Activated CD4-positive, alpha-beta memory T cell treated with anti-CD3 and anti-CD28 coated beads, Interleukin-2, amount 10 ng/mL, durations not matched to agents 7 days and 5 days (primary cell): ENCODE results near the gene ELL. TPM values are rescaled to one million over a fixed set of nuclear protein-coding genes. Genes with fewer than 3 reads are reported as not detected.
"Not testable (repeated sequence)": the region's sequence is repeated elsewhere in the genome, so short reads cannot be mapped to it uniquely, and the experiment has no call there.

Experiments
- CTCF ChIA-PET: fragments of 350-600 bp; sonication (Branson Sonifier 250); formaldehyde crosslinking; loops from one replicate; lab custom pipeline; 2021; ENCODE audit warnings: antibody characterized with exemption, inconsistent platforms; lab: Charles Lee
- POLR2A ChIA-PET: fragments of 350-600 bp; sonication (Branson Sonifier 250); formaldehyde crosslinking; loops from one replicate; lab custom pipeline; 2021; ENCODE audit warnings: antibody characterized with exemption; lab: Charles Lee
- DNase-seq: peaks from one replicate; pipeline ENCODE4 v3.0.0-alpha.2; 2020
- H3K27ac Mint-ChIP-seq: one replicate; pipeline ENCODE4 v1.8.0; 2021; ENCODE audit warnings: mild to moderate bottlenecking, mixed read lengths
- H3K27me3 Mint-ChIP-seq: one replicate; pipeline ENCODE4 v1.8.0; 2021; ENCODE audit warnings: mixed read lengths
- H3K36me3 Mint-ChIP-seq: one replicate; pipeline ENCODE4 v1.8.0; 2021; ENCODE audit warnings: low read depth, mixed read lengths
- H3K4me1 Mint-ChIP-seq: one replicate; pipeline ENCODE4 v1.8.0; 2021; ENCODE audit warnings: mixed read lengths
- H3K4me3 Mint-ChIP-seq: one replicate; pipeline ENCODE4 v1.8.0; 2021; ENCODE audit warnings: mild to moderate bottlenecking, mixed read lengths
- H3K9me3 Mint-ChIP-seq: one replicate; pipeline ENCODE4 v1.8.0; 2021; ENCODE audit warnings: mixed read lengths
- total RNA-seq, 2 experiments: library from RNA; stranded (reverse); gene quantifications; one replicate each; pipeline ENCODE4 v1.2.3, GENCODE V29; 2021

ELL gene
- total RNA-seq, 2 experiments from 2014 or later: 26.2 to 26.3 TPM

DNA sequence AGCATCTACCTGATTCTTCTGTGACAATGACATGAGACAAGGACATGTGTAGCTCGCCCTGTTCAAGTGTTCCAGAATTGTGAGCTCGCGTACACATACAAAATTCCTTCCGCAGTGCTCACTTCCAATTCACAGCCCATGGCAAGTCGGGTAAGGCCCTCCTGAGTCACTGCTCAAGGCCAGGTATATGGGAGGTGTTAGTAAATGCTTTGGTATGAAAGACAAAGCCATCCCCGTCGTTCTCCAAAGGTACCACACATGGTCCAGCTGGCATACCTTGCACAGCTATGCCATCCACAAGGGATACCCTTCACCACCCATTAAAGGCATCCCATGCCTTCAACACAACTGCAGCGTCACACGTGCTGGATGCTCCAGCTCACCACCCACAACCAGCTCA lies 4.4 kb upstream of the ELL start:
- H3K27ac Mint-ChIP-seq: no peak overlapping the region
- no peaks in the 10 kb centered on the region for H3K9me3 Mint-ChIP-seq
- ChIA-PET POLR2A (interaction anchor here (1.6 kb wide), 1 partner anchor 32 kb away, joined by 5 read pairs; no protein-coding TSS in a partner anchor), CTCF (no interaction called here)
- no peaks in the 10 kb centered on the region for H3K27me3 Mint-ChIP-seq
- no peak overlapping the region for H3K4me3 Mint-ChIP-seq
- H3K36me3 Mint-ChIP-seq: peaks cover 2% of the 10 kb centered on the region
- no peak for DNase-seq
- peaks cover 5% of the 10 kb centered on the region for H3K4me1 Mint-ChIP-seq

GRCh38 chr19:18523841-18524240 lies 2.0 kb upstream of the ELL start:
- ChIA-PET POLR2A (interaction anchor here (4.4 to 7.2 kb wide), 3 partner anchors 21 to 64 kb away, joined by 21 to 51 read pairs (median 47); partner anchors contain the start of genes FKBP8, KXD1 and REX1BD), CTCF (interaction anchor here (0.8 to 5.8 kb wide), 3 partner anchors 21 to 65 kb away, joined by 3 to 53 read pairs (median 3); partner anchors contain the start of genes REX1BD and UBA52)
- Mint-ChIP-seq H3K4me3 (no peak overlapping the region), H3K9me3 (no peaks in the 10 kb centered on the region), H3K27ac (no peak overlapping the region), H3K4me1 (peaks cover 14% of the 10 kb centered on the region), H3K36me3 (peaks cover 8% of the 10 kb centered on the region), H3K27me3 (no peaks in the 10 kb centered on the region)
- no peak for DNase-seq

GRCh38 chr19:18522862-18523440 lies 1.1 kb upstream of the ELL start:
- Mint-ChIP-seq H3K27ac (peak overlapping the region; percentile 87), H3K4me3 (peak overlapping the region; percentile 89), H3K4me1 (peaks cover 17% of the 10 kb centered on the region)
- H3K9me3 Mint-ChIP-seq, H3K36me3 Mint-ChIP-seq, DNase-seq, H3K27me3 Mint-ChIP-seq: not testable (repeated sequence)
- ChIA-PET POLR2A (interaction anchor here (0.9 to 7.2 kb wide), 8 partner anchors 15 to 242 kb away, joined by 3 to 58 read pairs (median 32); partner anchors contain the start of genes FKBP8, JUND, KXD1 and REX1BD), CTCF (interaction anchor here (0.7 to 6.4 kb wide), 8 partner anchors 16 to 66 kb away, joined by 3 to 53 read pairs (median 20); partner anchors contain the start of genes REX1BD and UBA52)

GRCh38 chr19:18522124-18522861 lies 423 bp upstream of the ELL start:
- H3K9me3 Mint-ChIP-seq: no peaks in the 10 kb centered on the region
- DNase-seq: peak; percentile 100
- POLR2A ChIA-PET: interaction anchor here (0.9 to 7.2 kb wide), 12 partner anchors 15 to 241 kb away, joined by 3 to 58 read pairs (median 17); partner anchors contain the start of genes FKBP8, JUND, KXD1 and REX1BD
- no peaks in the 10 kb centered on the region for H3K27me3 Mint-ChIP-seq
- H3K27ac Mint-ChIP-seq: peak overlapping the region; percentile 87
- CTCF ChIA-PET: interaction anchor here (0.6 to 6.4 kb wide), 16 partner anchors 11 to 325 kb away, joined by 3 to 53 read pairs (median 17); partner anchors contain the start of genes KXD1, REX1BD and UBA52
- H3K4me3 Mint-ChIP-seq: peak overlapping the region; percentile 89
- peaks cover 18% of the 10 kb centered on the region for H3K4me1 Mint-ChIP-seq
- peaks cover 8% of the 10 kb centered on the region for H3K36me3 Mint-ChIP-seq

GRCh38 chr19:18520848-18521691 lies 800 bp downstream of the ELL start:
- Mint-ChIP-seq H3K4me3 (peak overlapping the region; percentile 93), H3K9me3 (no peaks in the 10 kb centered on the region), H3K4me1 (peaks cover 26% of the 10 kb centered on the region), H3K27ac (peak overlapping the region; percentile 79), H3K36me3 (peaks cover 8% of the 10 kb centered on the region), H3K27me3 (no peaks in the 10 kb centered on the region)
- ChIA-PET CTCF (interaction anchor here (0.6 to 6.4 kb wide), 26 partner anchors 10 to 329 kb away, joined by 3 to 53 read pairs (median 8); partner anchors contain the start of genes KXD1, REX1BD, SSBP4 and UBA52), POLR2A (interaction anchor here (0.5 to 7.2 kb wide), 24 partner anchors 14 to 326 kb away, joined by 3 to 58 read pairs (median 4); partner anchors contain the start of genes FKBP8, KXD1, REX1BD and SSBP4)
- peak; percentile 32 for DNase-seq

- Mint-ChIP-seq H3K27ac (peak overlapping the region; percentile 79), H3K4me3 (peak overlapping the region; percentile 93), H3K36me3 (peaks cover 8% of the 10 kb centered on the region), H3K9me3 (no peaks in the 10 kb centered on the region), H3K4me1 (peaks cover 33% of the 10 kb centered on the region), H3K27me3 (no peaks in the 10 kb centered on the region)
- peak; percentile 72 for DNase-seq
- ChIA-PET CTCF (interaction anchor here (0.7 to 6.4 kb wide), 33 partner anchors 9 to 330 kb away, joined by 3 to 53 read pairs (median 5); partner anchors contain the start of genes KXD1, REX1BD, SSBP4 and UBA52), POLR2A (interaction anchor here (0.9 to 7.2 kb wide), 21 partner anchors 13 to 327 kb away, joined by 3 to 58 read pairs (median 5); partner anchors contain the start of genes FKBP8, KXD1, REX1BD and SSBP4)
These were observed 1.7 kb downstream of the ELL start for GRCh38 chr19:18519962-18520847.

DNA sequence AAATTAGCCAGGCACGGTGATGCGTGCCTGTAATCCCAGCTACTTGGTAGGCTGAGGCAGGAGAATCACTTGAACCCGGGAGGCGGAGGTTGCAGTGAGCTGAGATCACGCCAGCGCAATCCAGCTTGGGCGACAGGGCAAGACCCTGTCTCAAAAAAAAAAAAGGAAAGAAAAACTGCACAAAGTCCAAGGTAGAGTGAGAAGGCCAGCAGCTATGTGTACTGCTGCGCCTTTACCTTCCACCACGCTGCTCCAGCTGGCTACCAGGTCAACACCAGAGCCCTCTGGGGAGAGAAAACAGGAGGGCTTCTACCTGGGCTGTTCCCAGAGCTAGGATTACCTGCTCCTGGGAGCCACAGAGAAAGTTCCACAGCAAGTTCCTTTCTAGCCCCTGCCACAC lies 3.2 kb downstream of the ELL start:
- ChIA-PET POLR2A (interaction anchor here (0.7 to 7.2 kb wide), 5 partner anchors 11 to 69 kb away, joined by 3 to 58 read pairs (median 47); partner anchors contain the start of genes KXD1, REX1BD and UBA52), CTCF (interaction anchor here (1.2 to 6.4 kb wide), 10 partner anchors 8 to 70 kb away, joined by 3 to 53 read pairs (median 29); partner anchors contain the start of genes REX1BD and UBA52)
- Mint-ChIP-seq H3K27me3 (no peaks in the 10 kb centered on the region), H3K27ac (no peak overlapping the region), H3K9me3 (no peaks in the 10 kb centered on the region), H3K4me1 (peaks cover 40% of the 10 kb centered on the region), H3K4me3 (no peak overlapping the region), H3K36me3 (peaks cover 8% of the 10 kb centered on the region)
- DNase-seq: no peak

DNA sequence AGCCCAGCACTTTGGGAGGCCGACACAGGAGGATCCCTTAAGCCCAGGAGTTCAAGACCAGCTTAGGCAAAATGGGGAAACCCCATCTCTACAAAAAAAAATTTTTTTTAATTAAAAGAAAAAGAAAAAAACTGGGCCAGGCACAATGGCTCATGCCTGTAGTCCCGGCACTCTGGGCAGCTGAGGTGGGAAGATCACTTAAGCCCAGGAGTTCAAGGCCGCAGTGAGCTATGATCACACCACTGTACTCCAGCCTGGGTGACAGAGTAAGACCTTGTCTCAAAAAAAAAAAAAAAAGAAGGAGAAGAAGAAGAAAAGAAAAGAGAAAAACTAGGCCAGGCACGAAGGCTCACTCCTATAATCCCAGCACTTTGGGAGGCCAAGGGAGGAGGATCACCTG lies 4.3 kb downstream of the ELL start:
- Mint-ChIP-seq H3K4me1 (peaks cover 42% of the 10 kb centered on the region), H3K27me3 (no peaks in the 10 kb centered on the region), H3K9me3 (no peaks in the 10 kb centered on the region), H3K4me3 (no peak overlapping the region), H3K36me3 (peaks cover 11% of the 10 kb centered on the region), H3K27ac (no peak overlapping the region)
- CTCF ChIA-PET: interaction anchor here (0.7 to 6.4 kb wide), 3 partner anchors 27 to 71 kb away, joined by 3 to 44 read pairs (median 3); partner anchors contain the start of genes REX1BD and UBA52
- POLR2A ChIA-PET: interaction anchor here (7.2 kb wide), 1 partner anchor 70 kb away, joined by 51 read pairs; the partner anchor contains the start of gene REX1BD
- DNase-seq: no peak

- Mint-ChIP-seq H3K36me3 (peaks cover 9% of the 10 kb centered on the region), H3K27me3 (no peaks in the 10 kb centered on the region), H3K4me3 (no peak overlapping the region), H3K9me3 (no peaks in the 10 kb centered on the region), H3K27ac (no peak overlapping the region), H3K4me1 (peaks cover 40% of the 10 kb centered on the region)
- no peak for DNase-seq
- ChIA-PET POLR2A (interaction anchor here (1.2 kb wide), 1 partner anchor 9 kb away, joined by 7 read pairs; no protein-coding TSS in a partner anchor), CTCF (no interaction called here)
These were observed 5.9 kb downstream of the ELL start for GRCh38 chr19:18515959-18516358.

DNA sequence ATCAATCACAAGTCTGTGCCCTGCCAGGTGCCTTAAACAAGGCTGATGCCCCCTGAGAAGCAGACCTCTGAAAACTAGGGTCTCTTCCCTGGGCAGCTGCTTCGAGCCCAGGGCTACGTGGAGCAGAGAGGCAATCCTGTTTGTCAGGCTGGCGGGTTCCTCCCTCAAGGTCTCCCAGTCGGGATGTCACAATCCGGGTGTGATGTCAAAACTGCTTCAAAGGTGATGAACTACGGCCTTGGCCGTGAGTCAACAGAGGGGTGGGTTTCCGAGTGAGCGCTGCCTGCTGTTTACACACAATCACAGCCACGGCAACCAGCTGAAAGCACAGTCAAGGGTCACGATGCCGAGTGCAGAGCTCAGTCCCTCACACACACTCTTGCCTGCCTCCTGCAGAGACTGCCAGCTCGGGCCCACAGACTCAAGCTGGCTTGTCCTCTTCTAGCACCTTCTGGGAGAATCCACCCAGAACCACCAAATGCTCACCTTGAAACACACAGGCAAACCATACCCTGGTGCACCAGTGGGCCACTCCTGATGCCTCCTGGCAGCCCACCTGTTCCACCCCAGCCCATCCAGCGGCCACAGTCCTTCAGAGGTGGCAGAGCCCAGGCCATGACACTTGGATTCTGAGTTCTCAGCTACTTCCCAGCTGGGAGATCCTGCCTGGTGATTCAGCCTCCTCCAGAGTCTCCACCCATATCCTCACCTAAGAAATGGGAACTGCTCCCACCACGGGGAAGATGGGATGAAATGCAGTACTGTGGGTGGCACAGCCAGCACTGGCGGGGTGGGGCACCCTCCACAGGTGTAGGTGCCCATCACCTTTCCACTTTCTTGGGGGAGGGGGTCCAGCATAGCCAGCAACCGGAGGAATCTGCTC lies 6.8 kb downstream of the ELL start:
- no peaks in the 10 kb centered on the region for H3K9me3 Mint-ChIP-seq
- POLR2A ChIA-PET: no interaction called here
- CTCF ChIA-PET: interaction anchor here (0.6 kb wide), 1 partner anchor 36 kb away, joined by 4 read pairs; no protein-coding TSS in a partner anchor
- H3K4me3 Mint-ChIP-seq: no peak overlapping the region
- peaks cover 5% of the 10 kb centered on the region for H3K36me3 Mint-ChIP-seq
- H3K27ac Mint-ChIP-seq: no peak overlapping the region
- peak; percentile 32 for DNase-seq
- peaks cover 39% of the 10 kb centered on the region for H3K4me1 Mint-ChIP-seq
- no peaks in the 10 kb centered on the region for H3K27me3 Mint-ChIP-seq
